Nephron progenitor cell (in vitro differentiated cells): ENCODE data around the gene SERINC2.
A peak's percentile ranks its signal among the peaks of the same experiment; 100 is the strongest.
"Not testable (repeated sequence)": the region's sequence is repeated elsewhere in the genome, so short reads cannot be mapped to it uniquely, and the experiment has no call there.

Experiments used
- DNase-seq: peaks from one replicate; pipeline ENCODE4 v3.0.0; 2021
- H3K27ac Mint-ChIP-seq: 2 replicates; pipeline ENCODE4 v1.8.0; 2021; ENCODE audit warnings: mild to moderate bottlenecking, moderate library complexity, mixed read lengths
- H3K27me3 Mint-ChIP-seq: 2 replicates; pipeline ENCODE4 v1.8.0; 2021; ENCODE audit warnings: mild to moderate bottlenecking, low read depth, mixed read lengths; ENCODE audit not compliant: poor library complexity
- H3K36me3 Mint-ChIP-seq: 2 replicates; pipeline ENCODE4 v1.8.0; 2021; ENCODE audit warnings: low read depth, mixed read lengths
- H3K4me1 Mint-ChIP-seq: 2 replicates; pipeline ENCODE4 v1.8.0; 2021; ENCODE audit warnings: mixed read lengths
- H3K4me3 Mint-ChIP-seq: 2 replicates; pipeline ENCODE4 v1.8.0; 2021; ENCODE audit warnings: mild to moderate bottlenecking, moderate library complexity, mixed read lengths
- H3K9me3 Mint-ChIP-seq: 2 replicates; pipeline ENCODE4 v1.8.0; 2021; ENCODE audit warnings: mild to moderate bottlenecking, moderate library complexity, mixed read lengths
- TF ChIP-seq, protein P1 (sequence below): fragments of 200-600 bp; sonication (generic); IDR thresholded peaks from 2 replicates; pipeline ENCODE4 v1.5.0; 2021; ENCODE audit warnings: antibody characterized with exemption

Gene SERINC2

DNA sequence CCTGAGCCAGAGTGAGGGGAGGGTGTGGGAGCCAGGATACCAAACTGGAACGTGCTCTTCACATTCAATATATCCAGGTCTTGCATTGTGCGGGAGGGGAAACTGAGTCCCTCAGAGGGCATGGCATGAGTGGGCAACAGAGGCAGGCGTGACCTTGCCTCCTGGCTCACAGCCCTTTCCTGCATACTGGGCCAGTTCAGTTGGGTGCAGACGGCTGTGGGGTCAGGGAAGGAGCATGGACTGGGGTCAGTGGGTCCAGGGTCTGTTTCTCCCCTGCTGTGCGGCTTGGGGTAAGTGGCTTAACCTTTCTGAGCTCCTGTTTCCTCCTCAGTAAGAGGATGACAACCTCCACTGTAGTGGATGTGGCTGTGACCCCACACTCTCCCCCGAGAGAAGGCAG, 16.6 kb downstream of the SERINC2 start:
- Mint-ChIP-seq H3K27me3 (no peaks in the 10 kb centered on the region), H3K4me1 (peaks cover 14% of the 10 kb centered on the region), H3K36me3 (peaks cover 7% of the 10 kb centered on the region), H3K4me3 (no peak overlapping the region), H3K27ac (no peak overlapping the region), H3K9me3 (no peaks in the 10 kb centered on the region)
- TF ChIP-seq, protein P1, sequence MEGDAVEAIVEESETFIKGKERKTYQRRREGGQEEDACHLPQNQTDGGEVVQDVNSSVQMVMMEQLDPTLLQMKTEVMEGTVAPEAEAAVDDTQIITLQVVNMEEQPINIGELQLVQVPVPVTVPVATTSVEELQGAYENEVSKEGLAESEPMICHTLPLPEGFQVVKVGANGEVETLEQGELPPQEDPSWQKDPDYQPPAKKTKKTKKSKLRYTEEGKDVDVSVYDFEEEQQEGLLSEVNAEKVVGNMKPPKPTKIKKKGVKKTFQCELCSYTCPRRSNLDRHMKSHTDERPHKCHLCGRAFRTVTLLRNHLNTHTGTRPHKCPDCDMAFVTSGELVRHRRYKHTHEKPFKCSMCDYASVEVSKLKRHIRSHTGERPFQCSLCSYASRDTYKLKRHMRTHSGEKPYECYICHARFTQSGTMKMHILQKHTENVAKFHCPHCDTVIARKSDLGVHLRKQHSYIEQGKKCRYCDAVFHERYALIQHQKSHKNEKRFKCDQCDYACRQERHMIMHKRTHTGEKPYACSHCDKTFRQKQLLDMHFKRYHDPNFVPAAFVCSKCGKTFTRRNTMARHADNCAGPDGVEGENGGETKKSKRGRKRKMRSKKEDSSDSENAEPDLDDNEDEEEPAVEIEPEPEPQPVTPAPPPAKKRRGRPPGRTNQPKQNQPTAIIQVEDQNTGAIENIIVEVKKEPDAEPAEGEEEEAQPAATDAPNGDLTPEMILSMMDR = no peak
- DNase-seq = no peak

DNA sequence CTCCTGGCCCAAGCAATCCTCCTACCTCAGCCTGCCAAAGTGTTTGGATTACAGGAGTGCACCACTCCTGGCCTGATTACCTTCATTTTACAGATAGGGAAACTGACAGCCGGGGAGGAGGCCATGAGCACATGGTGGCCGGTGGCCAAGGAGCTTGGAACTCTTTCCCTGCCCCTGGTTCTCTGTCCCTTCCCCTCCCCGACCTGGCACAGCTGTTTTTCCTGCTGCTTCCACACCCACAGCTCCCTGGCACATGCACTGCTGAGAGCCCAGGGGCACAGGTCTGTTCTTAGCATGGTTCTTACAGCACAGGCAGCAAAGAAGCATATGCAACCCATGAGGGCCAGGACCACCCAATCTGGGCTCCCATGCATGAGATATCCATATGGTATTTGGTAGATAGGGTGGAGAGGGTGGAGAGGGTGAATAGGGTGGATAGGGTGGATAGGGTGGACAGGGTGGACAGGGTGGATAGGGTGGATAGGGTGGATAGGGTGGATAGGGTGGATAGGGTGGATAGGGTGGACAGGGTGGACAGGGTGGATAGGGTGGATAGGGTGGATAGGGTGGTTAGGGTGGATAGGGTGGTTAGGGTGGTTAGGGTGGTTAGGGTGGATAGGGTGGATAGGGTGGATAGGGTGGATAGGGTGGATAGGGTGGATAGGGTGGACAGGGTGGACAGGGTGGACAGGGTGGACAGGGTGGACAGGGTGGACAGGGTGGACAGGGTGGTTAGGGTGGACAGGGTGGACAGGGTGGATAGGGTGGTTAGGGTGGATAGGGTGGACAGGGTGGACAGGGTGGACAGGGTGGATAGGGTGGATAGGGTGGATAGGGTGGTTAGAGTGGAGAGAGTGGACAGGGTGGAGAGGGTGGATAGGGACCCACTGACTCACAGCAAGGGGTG, 18.6 kb downstream of the SERINC2 start:
- H3K9me3 Mint-ChIP-seq, H3K36me3 Mint-ChIP-seq, H3K27me3 Mint-ChIP-seq, H3K4me3 Mint-ChIP-seq, H3K27ac Mint-ChIP-seq, DNase-seq: not testable (repeated sequence)
- H3K4me1 Mint-ChIP-seq = peaks cover 14% of the 10 kb centered on the region

DNA sequence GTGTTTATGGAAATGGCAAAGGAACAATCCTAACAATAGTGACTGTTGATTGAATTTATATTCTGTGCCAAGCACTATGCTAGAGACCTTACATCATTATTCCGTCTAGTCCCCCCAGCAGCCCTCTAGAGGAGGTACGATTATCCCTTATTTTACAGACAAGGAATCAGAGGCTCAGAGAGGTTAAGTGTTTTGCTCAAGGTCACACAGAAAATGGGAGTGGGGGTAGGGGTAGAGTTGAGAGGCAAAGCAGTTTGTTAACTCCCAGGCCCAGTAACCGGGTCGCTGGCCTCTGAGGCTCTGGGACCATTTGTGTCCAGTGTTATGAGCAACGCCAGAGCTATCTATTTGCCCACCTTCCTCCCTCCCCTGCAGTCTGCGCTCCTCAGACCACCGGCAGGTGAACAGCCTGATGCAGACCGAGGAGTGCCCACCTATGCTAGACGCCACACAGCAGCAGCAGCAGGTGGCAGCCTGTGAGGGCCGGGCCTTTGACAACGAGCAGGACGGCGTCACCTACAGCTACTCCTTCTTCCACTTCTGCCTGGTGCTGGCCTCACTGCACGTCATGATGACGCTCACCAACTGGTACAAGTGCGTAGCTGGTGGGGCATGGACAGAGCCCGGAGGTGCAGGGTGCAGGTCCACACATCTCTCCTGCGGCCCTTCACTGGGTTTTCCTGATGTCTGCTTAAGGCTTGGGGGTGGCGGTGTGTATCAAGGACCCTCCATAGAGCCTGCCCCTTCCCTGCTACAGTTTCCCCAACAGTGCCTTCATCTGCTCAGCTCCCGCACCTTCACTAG, 19.8 kb downstream of the SERINC2 start:
- Mint-ChIP-seq H3K27me3 (peaks cover 5% of the 10 kb centered on the region), H3K4me3 (no peak overlapping the region), H3K4me1 (peaks cover 14% of the 10 kb centered on the region), H3K36me3 (peaks cover 7% of the 10 kb centered on the region), H3K9me3 (no peaks in the 10 kb centered on the region), H3K27ac (no peak overlapping the region)
- DNase-seq = no peak
- TF ChIP-seq, protein P1 = no peak

- peaks cover 7% of the 10 kb centered on the region for H3K36me3 Mint-ChIP-seq
- TF ChIP-seq, protein P1 = no peak
- DNase-seq = no peak
- H3K4me3 Mint-ChIP-seq = no peak overlapping the region
- no peaks in the 10 kb centered on the region for H3K9me3 Mint-ChIP-seq
- no peak overlapping the region for H3K27ac Mint-ChIP-seq
- H3K27me3 Mint-ChIP-seq = peaks cover 8% of the 10 kb centered on the region
- H3K4me1 Mint-ChIP-seq = peaks cover 14% of the 10 kb centered on the region
Measured at GRCh38 chr1:31433396-31433930, 20.4 kb downstream of the SERINC2 start.

- TF ChIP-seq, protein P1 = no peak
- Mint-ChIP-seq H3K9me3 (no peaks in the 10 kb centered on the region), H3K4me3 (no peak overlapping the region), H3K27ac (peak overlapping the region; percentile 79), H3K27me3 (peaks cover 13% of the 10 kb centered on the region), H3K4me1 (peaks cover 14% of the 10 kb centered on the region), H3K36me3 (peaks cover 7% of the 10 kb centered on the region)
- no peak for DNase-seq
Measured at GRCh38 chr1:31434101-31434871, 21.3 kb downstream of the SERINC2 start.
